WTC11 (cell line): ENCODE measurements around the gene ANKRD33B.

ENCODE experiments used
- ATF3 ChIP-seq: sonication (generic); formaldehyde crosslinking; conservative IDR thresholded peaks from 2 replicates; pipeline ENCODE4 v1.8.1; 2022; ENCODE audit warnings: mild to moderate bottlenecking, missing genetic modification reagents
- HMGA2 ChIP-seq: fragments of 250-450 bp; sonication (Bioruptor Pico); IDR thresholded peaks from 2 replicates; pipeline ENCODE4 v1.4.0; 2021; ENCODE audit warnings: mild to moderate bottlenecking, moderate library complexity
- JUN ChIP-seq: sonication (generic); formaldehyde crosslinking; IDR thresholded peaks from 2 replicates; pipeline ENCODE4 v1.8.0; 2023; ENCODE audit warnings: mild to moderate bottlenecking, missing genetic modification reagents
- MAX ChIP-seq: sonication (generic); formaldehyde crosslinking; IDR thresholded peaks from 2 replicates; pipeline ENCODE4 v1.8.0; 2022; ENCODE audit warnings: mild to moderate bottlenecking, missing genetic modification reagents
- MYBL2 ChIP-seq: sonication (generic); formaldehyde crosslinking; IDR thresholded peaks from 2 replicates; pipeline ENCODE4 v1.8.1; 2023; ENCODE audit warnings: mild to moderate bottlenecking, moderate library complexity, missing genetic modification reagents
- NFE2L1 ChIP-seq: sonication (generic); formaldehyde crosslinking; IDR thresholded peaks from 2 replicates; pipeline ENCODE4 v1.8.1; 2023; ENCODE audit warnings: missing genetic modification reagents
- SP1 ChIP-seq: sonication (generic); formaldehyde crosslinking; conservative IDR thresholded peaks from 2 replicates; pipeline ENCODE4 v1.8.1; 2022; ENCODE audit warnings: missing genetic modification reagents
- ZBTB21 ChIP-seq: sonication (generic); formaldehyde crosslinking; IDR thresholded peaks from 2 replicates; pipeline ENCODE4 v1.8.1; 2023; ENCODE audit warnings: mild to moderate bottlenecking, missing genetic modification reagents, borderline replicate concordance
- ZBTB43 ChIP-seq: sonication (generic); formaldehyde crosslinking; IDR thresholded peaks from 2 replicates; pipeline ENCODE4 v1.8.1; 2023; ENCODE audit warnings: mild to moderate bottlenecking, missing genetic modification reagents
- ZNF416 ChIP-seq: fragments of 250-450 bp; sonication (Bioruptor Pico); IDR thresholded peaks from 2 replicates; pipeline ENCODE4 v1.9.0; 2021; ENCODE audit warnings: mild to moderate bottlenecking, inconsistent platforms
- ZNF671 ChIP-seq: fragments of 250-450 bp; sonication (Bioruptor Pico); IDR thresholded peaks from 2 replicates; pipeline ENCODE4 v1.8.0; 2021; ENCODE audit warnings: mild to moderate bottlenecking
- TF ChIP-seq, protein P1 (sequence below): fragments of 200-600 bp; IDR thresholded peaks from 2 replicates; pipeline ENCODE4 v1.8.0; 2022; ENCODE audit warnings: antibody characterized with exemption
- TF ChIP-seq, protein P2 (sequence below): sonication (generic); formaldehyde crosslinking; IDR thresholded peaks from 2 replicates; pipeline ENCODE4 v1.8.0; 2022; ENCODE audit warnings: missing genetic modification reagents
- TF ChIP-seq, protein P3 (sequence below): sonication (generic); formaldehyde crosslinking; IDR thresholded peaks from 2 replicates; pipeline ENCODE4 v1.8.0; 2023; ENCODE audit warnings: missing genetic modification reagents, mild to moderate bottlenecking, borderline replicate concordance

GRCh38 chr5:10581867-10582511 is 18.1 kb downstream of the ANKRD33B start:
- TF ChIP-seq, protein P1, sequence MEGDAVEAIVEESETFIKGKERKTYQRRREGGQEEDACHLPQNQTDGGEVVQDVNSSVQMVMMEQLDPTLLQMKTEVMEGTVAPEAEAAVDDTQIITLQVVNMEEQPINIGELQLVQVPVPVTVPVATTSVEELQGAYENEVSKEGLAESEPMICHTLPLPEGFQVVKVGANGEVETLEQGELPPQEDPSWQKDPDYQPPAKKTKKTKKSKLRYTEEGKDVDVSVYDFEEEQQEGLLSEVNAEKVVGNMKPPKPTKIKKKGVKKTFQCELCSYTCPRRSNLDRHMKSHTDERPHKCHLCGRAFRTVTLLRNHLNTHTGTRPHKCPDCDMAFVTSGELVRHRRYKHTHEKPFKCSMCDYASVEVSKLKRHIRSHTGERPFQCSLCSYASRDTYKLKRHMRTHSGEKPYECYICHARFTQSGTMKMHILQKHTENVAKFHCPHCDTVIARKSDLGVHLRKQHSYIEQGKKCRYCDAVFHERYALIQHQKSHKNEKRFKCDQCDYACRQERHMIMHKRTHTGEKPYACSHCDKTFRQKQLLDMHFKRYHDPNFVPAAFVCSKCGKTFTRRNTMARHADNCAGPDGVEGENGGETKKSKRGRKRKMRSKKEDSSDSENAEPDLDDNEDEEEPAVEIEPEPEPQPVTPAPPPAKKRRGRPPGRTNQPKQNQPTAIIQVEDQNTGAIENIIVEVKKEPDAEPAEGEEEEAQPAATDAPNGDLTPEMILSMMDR: no peak
- TF ChIP-seq NFE2L1: no peak
- no peak for TF ChIP-seq JUN (CRISPR knock-in tag)
- TF ChIP-seq HMGA2: no peak
- no peak for TF ChIP-seq SP1 (CRISPR knock-in tag)
- TF ChIP-seq ATF3 (CRISPR knock-in tag): no peak
- TF ChIP-seq ZBTB43 (CRISPR knock-in tag): no peak
- no peak for TF ChIP-seq ZNF671
- TF ChIP-seq, protein P2, sequence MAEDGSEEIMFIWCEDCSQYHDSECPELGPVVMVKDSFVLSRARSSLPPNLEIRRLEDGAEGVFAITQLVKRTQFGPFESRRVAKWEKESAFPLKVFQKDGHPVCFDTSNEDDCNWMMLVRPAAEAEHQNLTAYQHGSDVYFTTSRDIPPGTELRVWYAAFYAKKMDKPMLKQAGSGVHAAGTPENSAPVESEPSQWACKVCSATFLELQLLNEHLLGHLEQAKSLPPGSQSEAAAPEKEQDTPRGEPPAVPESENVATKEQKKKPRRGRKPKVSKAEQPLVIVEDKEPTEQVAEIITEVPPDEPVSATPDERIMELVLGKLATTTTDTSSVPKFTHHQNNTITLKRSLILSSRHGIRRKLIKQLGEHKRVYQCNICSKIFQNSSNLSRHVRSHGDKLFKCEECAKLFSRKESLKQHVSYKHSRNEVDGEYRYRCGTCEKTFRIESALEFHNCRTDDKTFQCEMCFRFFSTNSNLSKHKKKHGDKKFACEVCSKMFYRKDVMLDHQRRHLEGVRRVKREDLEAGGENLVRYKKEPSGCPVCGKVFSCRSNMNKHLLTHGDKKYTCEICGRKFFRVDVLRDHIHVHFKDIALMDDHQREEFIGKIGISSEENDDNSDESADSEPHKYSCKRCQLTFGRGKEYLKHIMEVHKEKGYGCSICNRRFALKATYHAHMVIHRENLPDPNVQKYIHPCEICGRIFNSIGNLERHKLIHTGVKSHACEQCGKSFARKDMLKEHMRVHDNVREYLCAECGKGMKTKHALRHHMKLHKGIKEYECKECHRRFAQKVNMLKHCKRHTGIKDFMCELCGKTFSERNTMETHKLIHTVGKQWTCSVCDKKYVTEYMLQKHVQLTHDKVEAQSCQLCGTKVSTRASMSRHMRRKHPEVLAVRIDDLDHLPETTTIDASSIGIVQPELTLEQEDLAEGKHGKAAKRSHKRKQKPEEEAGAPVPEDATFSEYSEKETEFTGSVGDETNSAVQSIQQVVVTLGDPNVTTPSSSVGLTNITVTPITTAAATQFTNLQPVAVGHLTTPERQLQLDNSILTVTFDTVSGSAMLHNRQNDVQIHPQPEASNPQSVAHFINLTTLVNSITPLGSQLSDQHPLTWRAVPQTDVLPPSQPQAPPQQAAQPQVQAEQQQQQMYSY (CRISPR knock-in tag): no peak
- TF ChIP-seq MYBL2 (CRISPR knock-in tag): no peak
- no peak for TF ChIP-seq ZBTB21 (CRISPR knock-in tag)
- TF ChIP-seq ZNF416: no peak
- TF ChIP-seq, protein P3, sequence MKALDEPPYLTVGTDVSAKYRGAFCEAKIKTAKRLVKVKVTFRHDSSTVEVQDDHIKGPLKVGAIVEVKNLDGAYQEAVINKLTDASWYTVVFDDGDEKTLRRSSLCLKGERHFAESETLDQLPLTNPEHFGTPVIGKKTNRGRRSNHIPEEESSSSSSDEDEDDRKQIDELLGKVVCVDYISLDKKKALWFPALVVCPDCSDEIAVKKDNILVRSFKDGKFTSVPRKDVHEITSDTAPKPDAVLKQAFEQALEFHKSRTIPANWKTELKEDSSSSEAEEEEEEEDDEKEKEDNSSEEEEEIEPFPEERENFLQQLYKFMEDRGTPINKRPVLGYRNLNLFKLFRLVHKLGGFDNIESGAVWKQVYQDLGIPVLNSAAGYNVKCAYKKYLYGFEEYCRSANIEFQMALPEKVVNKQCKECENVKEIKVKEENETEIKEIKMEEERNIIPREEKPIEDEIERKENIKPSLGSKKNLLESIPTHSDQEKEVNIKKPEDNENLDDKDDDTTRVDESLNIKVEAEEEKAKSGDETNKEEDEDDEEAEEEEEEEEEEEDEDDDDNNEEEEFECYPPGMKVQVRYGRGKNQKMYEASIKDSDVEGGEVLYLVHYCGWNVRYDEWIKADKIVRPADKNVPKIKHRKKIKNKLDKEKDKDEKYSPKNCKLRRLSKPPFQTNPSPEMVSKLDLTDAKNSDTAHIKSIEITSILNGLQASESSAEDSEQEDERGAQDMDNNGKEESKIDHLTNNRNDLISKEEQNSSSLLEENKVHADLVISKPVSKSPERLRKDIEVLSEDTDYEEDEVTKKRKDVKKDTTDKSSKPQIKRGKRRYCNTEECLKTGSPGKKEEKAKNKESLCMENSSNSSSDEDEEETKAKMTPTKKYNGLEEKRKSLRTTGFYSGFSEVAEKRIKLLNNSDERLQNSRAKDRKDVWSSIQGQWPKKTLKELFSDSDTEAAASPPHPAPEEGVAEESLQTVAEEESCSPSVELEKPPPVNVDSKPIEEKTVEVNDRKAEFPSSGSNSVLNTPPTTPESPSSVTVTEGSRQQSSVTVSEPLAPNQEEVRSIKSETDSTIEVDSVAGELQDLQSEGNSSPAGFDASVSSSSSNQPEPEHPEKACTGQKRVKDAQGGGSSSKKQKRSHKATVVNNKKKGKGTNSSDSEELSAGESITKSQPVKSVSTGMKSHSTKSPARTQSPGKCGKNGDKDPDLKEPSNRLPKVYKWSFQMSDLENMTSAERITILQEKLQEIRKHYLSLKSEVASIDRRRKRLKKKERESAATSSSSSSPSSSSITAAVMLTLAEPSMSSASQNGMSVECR (CRISPR knock-in tag): no peak
- no peak for TF ChIP-seq MAX (CRISPR knock-in tag)
